ENCODE data around the gene FNTB.

Gene FNTB

DNA sequence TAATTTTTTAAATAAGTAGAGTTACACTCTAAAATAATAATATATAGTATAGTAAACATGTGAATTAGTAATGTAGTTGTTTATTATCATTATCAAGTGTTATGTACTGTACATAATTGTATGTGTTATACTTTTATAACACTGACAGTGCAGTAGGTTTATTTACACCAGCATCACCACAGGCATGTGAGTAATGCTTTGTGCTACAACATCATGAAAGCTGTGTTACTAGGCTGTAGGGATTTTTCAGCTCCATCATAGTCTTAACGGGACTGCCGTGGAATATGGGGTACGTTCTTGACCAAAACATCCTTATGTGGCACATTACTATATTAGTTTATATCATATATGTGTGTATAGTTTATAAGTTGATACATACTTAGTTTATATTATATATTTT lies 8.6 kb downstream of the FNTB start:
- DNase-seq = no peak
- Histone ChIP-seq H3K4me3 (ENCODE audit: low read depth in 1 of 2, low read length in 2 of 2) (no peak overlapping the region), H3K27ac (ENCODE audit: low read length) (no peak overlapping the region), H3K4me2 (ENCODE audit: insufficient read depth, low read length) (no peak overlapping the region), H3K36me3 (ENCODE audit: insufficient read depth, low read length) (no peaks in the 10 kb centered on the region), H3K27me3 (ENCODE audit: insufficient read depth, low read length, poor library complexity) (no peaks in the 10 kb centered on the region), H2AFZ (ENCODE audit: low read depth, low read length) (no peak overlapping the region), H4K20me1 (ENCODE audit: insufficient read depth, low read length) (peaks cover 3% of the 10 kb centered on the region; the same call in 1 of the 2 replicates), H3K9ac (ENCODE audit: low read depth, low read length) (no peak overlapping the region), H3K9me3 (ENCODE audit: insufficient read depth, low read length, severe bottlenecking) (no peaks in the 10 kb centered on the region), H3K79me2 (ENCODE audit: insufficient read depth, low read length) (no peaks in the 10 kb centered on the region), H3K4me1 (ENCODE audit: insufficient read depth, low read length) (peaks cover 3% of the 10 kb centered on the region)
- ATAC-seq (ENCODE audit: insufficient read depth, low read depth) = no peak
- TF ChIP-seq, protein P1, sequence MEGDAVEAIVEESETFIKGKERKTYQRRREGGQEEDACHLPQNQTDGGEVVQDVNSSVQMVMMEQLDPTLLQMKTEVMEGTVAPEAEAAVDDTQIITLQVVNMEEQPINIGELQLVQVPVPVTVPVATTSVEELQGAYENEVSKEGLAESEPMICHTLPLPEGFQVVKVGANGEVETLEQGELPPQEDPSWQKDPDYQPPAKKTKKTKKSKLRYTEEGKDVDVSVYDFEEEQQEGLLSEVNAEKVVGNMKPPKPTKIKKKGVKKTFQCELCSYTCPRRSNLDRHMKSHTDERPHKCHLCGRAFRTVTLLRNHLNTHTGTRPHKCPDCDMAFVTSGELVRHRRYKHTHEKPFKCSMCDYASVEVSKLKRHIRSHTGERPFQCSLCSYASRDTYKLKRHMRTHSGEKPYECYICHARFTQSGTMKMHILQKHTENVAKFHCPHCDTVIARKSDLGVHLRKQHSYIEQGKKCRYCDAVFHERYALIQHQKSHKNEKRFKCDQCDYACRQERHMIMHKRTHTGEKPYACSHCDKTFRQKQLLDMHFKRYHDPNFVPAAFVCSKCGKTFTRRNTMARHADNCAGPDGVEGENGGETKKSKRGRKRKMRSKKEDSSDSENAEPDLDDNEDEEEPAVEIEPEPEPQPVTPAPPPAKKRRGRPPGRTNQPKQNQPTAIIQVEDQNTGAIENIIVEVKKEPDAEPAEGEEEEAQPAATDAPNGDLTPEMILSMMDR (IDR thresholded peaks at IDR 0.05; ENCODE audit: borderline replicate concordance, extremely low read depth, low read length, poor library complexity, severe bottlenecking) = no peak
- TF ChIP-seq EZH2 (IDR thresholded peaks at IDR 0.05; ENCODE audit: borderline replicate concordance, low read depth, low read length, severe bottlenecking) = no peak

DNA sequence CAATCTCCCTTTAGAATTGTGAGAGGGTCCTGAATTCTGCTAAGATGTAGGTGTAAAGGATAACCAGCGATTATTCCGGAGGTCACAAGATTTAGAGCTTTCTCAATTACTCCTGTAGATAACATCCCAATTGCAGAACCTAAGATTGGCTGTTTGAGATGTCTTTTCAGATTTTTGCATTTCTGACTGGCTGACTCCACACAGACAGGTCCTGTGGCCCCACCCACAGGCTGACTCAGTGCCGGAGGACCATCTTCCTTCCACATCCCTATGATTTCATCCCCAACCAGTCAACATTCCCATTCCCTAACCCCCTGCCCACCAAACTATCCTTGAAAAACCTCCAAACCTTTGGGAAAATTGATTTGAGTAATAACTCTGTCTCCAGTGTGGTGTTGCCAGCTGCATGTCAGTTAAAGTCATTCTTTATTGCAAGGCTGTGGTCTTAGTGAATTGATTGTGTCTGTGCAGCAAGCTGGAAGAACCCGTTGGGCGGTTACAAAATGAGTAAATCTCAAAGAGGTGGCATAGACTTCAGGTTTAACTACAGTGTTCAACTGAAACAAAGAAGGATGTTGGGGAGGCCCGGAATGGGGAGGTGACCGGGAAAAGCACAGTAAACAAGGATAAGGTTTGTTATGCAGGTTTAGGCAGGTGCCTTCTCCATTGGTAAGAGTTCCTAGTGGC lies 10.6 kb downstream of the FNTB start:
- no peak overlapping the region for H3K27ac ChIP-seq (ENCODE audit: low read length)
- no peak for TF ChIP-seq EZH2 (IDR thresholded peaks at IDR 0.05; ENCODE audit: borderline replicate concordance, low read depth, low read length, severe bottlenecking)
- TF ChIP-seq, protein P1 (IDR thresholded peaks at IDR 0.05; ENCODE audit: borderline replicate concordance, extremely low read depth, low read length, poor library complexity, severe bottlenecking) = no peak
- H3K4me3 ChIP-seq (ENCODE audit: low read depth in 1 of 2, low read length in 2 of 2) = no peak overlapping the region
- H3K27me3 ChIP-seq (ENCODE audit: insufficient read depth, low read length, poor library complexity) = no peaks in the 10 kb centered on the region
- peaks cover 3% of the 10 kb centered on the region; the same call in 1 of the 2 replicates for H4K20me1 ChIP-seq (ENCODE audit: insufficient read depth, low read length)
- H3K4me1 ChIP-seq (ENCODE audit: insufficient read depth, low read length) = no peaks in the 10 kb centered on the region
- H3K79me2 ChIP-seq (ENCODE audit: insufficient read depth, low read length) = no peaks in the 10 kb centered on the region
- no peak overlapping the region for H3K9ac ChIP-seq (ENCODE audit: low read depth, low read length)
- DNase-seq = no peak
- no peak overlapping the region for H2AFZ ChIP-seq (ENCODE audit: low read depth, low read length)
- no peaks in the 10 kb centered on the region for H3K36me3 ChIP-seq (ENCODE audit: insufficient read depth, low read length)
- H3K4me2 ChIP-seq (ENCODE audit: insufficient read depth, low read length) = no peak overlapping the region
- no peak for ATAC-seq (ENCODE audit: insufficient read depth, low read depth)
- H3K9me3 ChIP-seq (ENCODE audit: insufficient read depth, low read length, severe bottlenecking) = no peaks in the 10 kb centered on the region

DNA sequence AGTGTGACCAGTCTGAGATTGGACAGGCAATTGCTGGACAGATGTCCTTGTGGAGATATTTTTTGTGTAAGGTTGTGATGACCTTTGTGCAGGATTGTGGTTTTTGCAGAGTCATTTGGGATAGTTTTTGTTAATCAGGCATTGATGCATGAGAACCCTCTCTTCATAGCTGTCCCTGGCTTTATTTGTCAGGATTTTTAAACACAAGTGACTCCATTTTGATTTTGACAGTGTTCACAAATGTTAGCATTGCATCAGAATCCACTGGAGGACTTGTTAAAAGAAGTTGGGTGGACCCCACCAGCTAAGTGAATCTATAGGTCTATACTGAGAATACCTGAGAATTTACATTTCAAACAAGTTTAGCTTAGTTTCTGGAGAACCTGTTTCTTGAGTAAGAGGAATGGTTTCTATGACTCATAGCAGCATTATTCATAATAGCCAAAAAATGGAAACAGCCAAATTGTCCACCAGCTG lies 11.8 kb downstream of the FNTB start:
- H3K36me3 ChIP-seq (ENCODE audit: insufficient read depth, low read length) = no peaks in the 10 kb centered on the region
- no peak overlapping the region for H2AFZ ChIP-seq (ENCODE audit: low read depth, low read length)
- DNase-seq (no peak), ATAC-seq (ENCODE audit: insufficient read depth, low read depth) (no peak)
- no peak overlapping the region for H3K27ac ChIP-seq (ENCODE audit: low read length)
- H3K27me3 ChIP-seq (ENCODE audit: insufficient read depth, low read length, poor library complexity) = no peaks in the 10 kb centered on the region
- no peaks in the 10 kb centered on the region for H3K9me3 ChIP-seq (ENCODE audit: insufficient read depth, low read length, severe bottlenecking)
- peaks cover 3% of the 10 kb centered on the region; the same call in 1 of the 2 replicates for H4K20me1 ChIP-seq (ENCODE audit: insufficient read depth, low read length)
- H3K4me3 ChIP-seq (ENCODE audit: low read depth in 1 of 2, low read length in 2 of 2) = no peak overlapping the region
- H3K79me2 ChIP-seq (ENCODE audit: insufficient read depth, low read length) = no peaks in the 10 kb centered on the region
- TF ChIP-seq EZH2 (IDR thresholded peaks at IDR 0.05; ENCODE audit: borderline replicate concordance, low read depth, low read length, severe bottlenecking) = no peak
- no peak overlapping the region for H3K4me2 ChIP-seq (ENCODE audit: insufficient read depth, low read length)
- H3K4me1 ChIP-seq (ENCODE audit: insufficient read depth, low read length) = no peaks in the 10 kb centered on the region
- no peak overlapping the region for H3K9ac ChIP-seq (ENCODE audit: low read depth, low read length)

DNA sequence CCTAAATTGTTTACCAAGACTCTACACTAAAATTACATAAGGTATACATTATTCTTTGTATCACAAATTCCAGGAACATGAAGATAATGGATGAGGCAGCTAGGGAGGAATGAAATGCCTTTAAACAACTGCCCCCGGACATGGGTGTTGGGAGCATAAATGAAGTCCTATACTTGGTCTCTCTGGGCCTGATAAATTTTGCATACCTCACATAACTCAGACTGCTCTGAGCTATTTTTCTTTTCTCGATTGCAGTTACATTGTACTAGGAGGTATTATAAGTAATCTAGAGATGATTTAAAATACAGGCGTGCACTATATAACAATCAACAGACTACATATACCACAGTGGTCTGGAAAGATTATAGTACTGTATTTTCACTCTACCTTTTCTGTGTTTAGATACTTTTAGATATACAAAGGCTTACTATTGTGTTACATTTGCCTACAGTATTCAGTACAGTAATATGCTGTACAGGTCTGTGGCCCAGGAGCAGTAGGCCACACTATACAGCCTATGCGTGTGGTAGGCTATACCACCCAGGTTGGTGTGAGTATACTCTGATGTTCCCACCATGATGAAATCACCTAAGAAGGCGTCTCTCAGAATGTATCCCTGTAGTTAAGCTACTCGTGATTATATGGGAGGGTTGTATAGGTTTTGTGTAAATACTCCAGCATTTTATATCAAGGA lies 14.3 kb downstream of the FNTB start:
- H3K36me3 ChIP-seq (ENCODE audit: insufficient read depth, low read length) = no peaks in the 10 kb centered on the region; the same call in 1 of the 2 replicates
- H3K4me1 ChIP-seq (ENCODE audit: insufficient read depth, low read length) = no peaks in the 10 kb centered on the region
- no peak for ATAC-seq (ENCODE audit: insufficient read depth, low read depth)
- no peak overlapping the region for H3K4me2 ChIP-seq (ENCODE audit: insufficient read depth, low read length)
- no peaks in the 10 kb centered on the region for H3K9me3 ChIP-seq (ENCODE audit: insufficient read depth, low read length, severe bottlenecking)
- H3K4me3 ChIP-seq (ENCODE audit: low read depth in 1 of 2, low read length in 2 of 2) = no peak overlapping the region
- no peak for TF ChIP-seq EZH2 (IDR thresholded peaks at IDR 0.05; ENCODE audit: borderline replicate concordance, low read depth, low read length, severe bottlenecking)
- TF ChIP-seq, protein P1 (IDR thresholded peaks at IDR 0.05; ENCODE audit: borderline replicate concordance, extremely low read depth, low read length, poor library complexity, severe bottlenecking) = no peak
- no peaks in the 10 kb centered on the region for H3K79me2 ChIP-seq (ENCODE audit: insufficient read depth, low read length)
- DNase-seq = no peak
- peaks cover 3% of the 10 kb centered on the region; the same call in 1 of the 2 replicates for H4K20me1 ChIP-seq (ENCODE audit: insufficient read depth, low read length)
- no peak overlapping the region for H3K9ac ChIP-seq (ENCODE audit: low read depth, low read length)
- H2AFZ ChIP-seq (ENCODE audit: low read depth, low read length) = no peak overlapping the region
- H3K27ac ChIP-seq (ENCODE audit: low read length) = no peak overlapping the region
- no peaks in the 10 kb centered on the region for H3K27me3 ChIP-seq (ENCODE audit: insufficient read depth, low read length, poor library complexity)

Measured in DND-41 (cell line).